GM12878 (cell line): ENCODE results near the gene SLC1A1. TPM values are rescaled to one million over a fixed set of nuclear protein-coding genes. Genes with fewer than 3 reads are reported as not detected.

Experiments used
- CUX1 ChIP-seq: IDR thresholded peaks from 2 replicates; pipeline ENCODE4 v1.6.1; 2012; ENCODE audit warnings: improper control_type of control experiment, low read depth, low read length; ENCODE audit not compliant: insufficient replicate concordance
- HDGF ChIP-seq: fragments of 450-650 bp; IDR thresholded peaks from 2 replicates; pipeline ENCODE4 v1.6.1; 2016; ENCODE audit warnings: antibody characterized with exemption
- MEF2A ChIP-seq: IDR thresholded peaks from 2 replicates; pipeline ENCODE4 v1.6.1; 2011; ENCODE audit warnings: low read depth, mild to moderate bottlenecking, low read length, moderate library complexity; ENCODE audit not compliant: insufficient read depth
- MXI1 ChIP-seq: fragments of 150-350 bp; IDR thresholded peaks from 2 replicates; pipeline ENCODE4 v1.6.1; 2011; ENCODE audit warnings: low read depth, mild to moderate bottlenecking, inconsistent platforms, low read length, improper control_type of control experiment
- NFIC ChIP-seq: IDR thresholded peaks from 2 replicates; pipeline ENCODE4 v1.6.1; 2012; ENCODE audit warnings: low read depth, mild to moderate bottlenecking, inconsistent platforms, low read length, moderate library complexity
- RB1 ChIP-seq: fragments of 450-650 bp; formaldehyde crosslinking; IDR thresholded peaks from 2 replicates; pipeline ENCODE4 v1.6.1; 2017; ENCODE audit warnings: mild to moderate bottlenecking, borderline replicate concordance
- SPI1 ChIP-seq: IDR thresholded peaks from 2 replicates; pipeline ENCODE4 v1.6.1; 2011; ENCODE audit warnings: low read depth, mild to moderate bottlenecking, low read length, moderate library complexity, borderline replicate concordance; ENCODE audit not compliant: insufficient read depth
- SREBF2 ChIP-seq: IDR thresholded peaks from 2 replicates; pipeline ENCODE4 v1.6.1; 2012; ENCODE audit warnings: mild to moderate bottlenecking, low read length
- TAF1 ChIP-seq: IDR thresholded peaks from 2 replicates; pipeline ENCODE4 v1.6.1; 2011; ENCODE audit warnings: mild to moderate bottlenecking, low read depth, low read length, borderline replicate concordance
- TCF12 ChIP-seq: IDR thresholded peaks from 2 replicates; pipeline ENCODE4 v1.6.1; 2011; ENCODE audit warnings: low read depth, mild to moderate bottlenecking, low read length
- TCF3 ChIP-seq: IDR thresholded peaks from 2 replicates; pipeline ENCODE4 v1.6.1; 2012; ENCODE audit warnings: low read depth, mild to moderate bottlenecking, low read length, borderline replicate concordance; ENCODE audit not compliant: insufficient read depth
- ZBTB11 ChIP-seq: fragments of 450-650 bp; formaldehyde crosslinking; IDR thresholded peaks from 2 replicates; pipeline ENCODE4 v1.5.0; 2022; ENCODE audit warnings: mild to moderate bottlenecking, missing genetic modification characterization
- ZBTB33 ChIP-seq: fragments of 450-650 bp; IDR thresholded peaks from 2 replicates; pipeline ENCODE4 v1.6.1; 2017; ENCODE audit warnings: mild to moderate bottlenecking
- polyA plus RNA-seq, 11 experiments: library from polyadenylated mRNA; depleted of rRNA in 4 of 11; unstranded in 6 of 11; stranded (reverse) in 5 of 11; fragments of >200 nt; fragmentation: Nextera tagmentation in 4 of 11; fragmentation: Illumina TruSeq in 1 of 11; extraction: Ambion mirVana in 4 of 11; extraction: Trizol in 1 of 11; gene quantifications; 1 replicate in 1 of 11; 2 replicates in 10 of 11; pipeline versions ENCODE4 v1.2.1 to v1.2.3, GENCODE V29; 2011 to 2016; ENCODE audit warnings: inconsistent platforms in 2 of 11, missing spikeins in 2 of 11, low read depth in 1 of 11
- total RNA-seq, 4 experiments: library from RNA; depleted of rRNA in 3 of 4; stranded (reverse); fragments of >200 nt in 3 of 4; fragmentation: Illumina TruSeq in 1 of 4; extraction: Trizol in 1 of 4; gene quantifications; 2 replicates each; pipeline versions ENCODE4 v1.2.1 to v1.2.3, GENCODE V29; 2013 to 2021
- TF ChIP-seq, protein P1 (sequence below), 3 experiments: IDR thresholded peaks in 2 of 3; conservative IDR thresholded peaks in 1 of 3; 2 replicates each; pipeline ENCODE4 v1.5.1; 2011; ENCODE audit warnings: low read depth in 3 of 3, low read length in 3 of 3, mild to moderate bottlenecking in 3 of 3, control low read depth in 2 of 3, moderate library complexity in 2 of 3, inconsistent platforms in 1 of 3, mixed read lengths in 1 of 3; ENCODE audit not compliant: control insufficient read depth in 2 of 3, insufficient read depth in 1 of 3; ENCODE audit errors: extremely low read depth in 1 of 3

SLC1A1 gene
- total and polyA plus RNA-seq, 10 of the 15 experiments (the other 5 are each of a cell fraction or from before 2014, with no cell fraction given) = 4.2 to 24.9 (median 18.3) TPM

DNA sequence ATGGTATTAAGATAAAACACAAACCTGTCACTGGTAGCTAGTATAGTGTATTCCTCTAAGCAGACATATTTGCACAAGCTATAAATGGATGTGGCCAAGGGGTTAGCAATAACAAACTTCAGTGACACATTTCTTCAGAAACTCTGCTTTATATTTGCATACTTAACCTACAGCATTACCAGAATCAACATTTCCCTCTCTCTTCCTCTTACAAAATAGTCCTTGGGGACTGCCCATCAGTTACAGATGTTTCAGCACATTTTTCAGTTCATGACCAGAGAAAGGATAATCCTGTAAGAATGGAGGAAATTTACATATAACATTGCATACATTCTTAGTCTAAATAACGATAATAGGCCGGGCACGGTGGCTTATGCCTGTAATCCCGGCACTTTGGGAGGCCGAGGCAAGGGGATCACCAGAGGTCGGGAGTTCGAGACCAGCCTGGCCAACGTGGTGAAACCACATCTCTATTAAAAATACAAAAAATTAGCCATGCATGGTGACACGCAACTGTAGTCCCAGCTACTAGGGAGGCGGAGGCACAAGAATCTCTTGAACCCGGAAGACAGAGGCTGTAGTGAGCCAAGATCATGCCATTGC is 25.3 kb upstream of the SLC1A1 start (continued):
- peak; percentile 74; the same call in 1 of the 2 replicates for TF ChIP-seq TCF3
- no peak for TF ChIP-seq CUX1
- TF ChIP-seq SREBF2 = no peak
- TF ChIP-seq MEF2A = peak; percentile 98
- no peak; the same call in 1 of the 2 replicates for TF ChIP-seq HDGF
- TF ChIP-seq TAF1 = peak; percentile 67; the same call in 1 of the 2 replicates
- TF ChIP-seq NFIC = peak; percentile 98
- TF ChIP-seq, protein P1, sequence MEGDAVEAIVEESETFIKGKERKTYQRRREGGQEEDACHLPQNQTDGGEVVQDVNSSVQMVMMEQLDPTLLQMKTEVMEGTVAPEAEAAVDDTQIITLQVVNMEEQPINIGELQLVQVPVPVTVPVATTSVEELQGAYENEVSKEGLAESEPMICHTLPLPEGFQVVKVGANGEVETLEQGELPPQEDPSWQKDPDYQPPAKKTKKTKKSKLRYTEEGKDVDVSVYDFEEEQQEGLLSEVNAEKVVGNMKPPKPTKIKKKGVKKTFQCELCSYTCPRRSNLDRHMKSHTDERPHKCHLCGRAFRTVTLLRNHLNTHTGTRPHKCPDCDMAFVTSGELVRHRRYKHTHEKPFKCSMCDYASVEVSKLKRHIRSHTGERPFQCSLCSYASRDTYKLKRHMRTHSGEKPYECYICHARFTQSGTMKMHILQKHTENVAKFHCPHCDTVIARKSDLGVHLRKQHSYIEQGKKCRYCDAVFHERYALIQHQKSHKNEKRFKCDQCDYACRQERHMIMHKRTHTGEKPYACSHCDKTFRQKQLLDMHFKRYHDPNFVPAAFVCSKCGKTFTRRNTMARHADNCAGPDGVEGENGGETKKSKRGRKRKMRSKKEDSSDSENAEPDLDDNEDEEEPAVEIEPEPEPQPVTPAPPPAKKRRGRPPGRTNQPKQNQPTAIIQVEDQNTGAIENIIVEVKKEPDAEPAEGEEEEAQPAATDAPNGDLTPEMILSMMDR (IDR thresholded peaks at IDR 0.05 in 2 of 3, conservative IDR thresholded peaks at IDR 0.05 in 1 of 3; ENCODE audit: control insufficient read depth in 2 of 3, extremely low read depth in 1 of 3, insufficient read depth in 1 of 3, low read depth in 3 of 3, low read length in 3 of 3) = no peak
- no peak for TF ChIP-seq ZBTB33
- TF ChIP-seq SPI1 = peak; percentile 79
- TF ChIP-seq ZBTB11 (CRISPR knock-in tag) = no peak
- no peak for TF ChIP-seq MXI1
- TF ChIP-seq RB1 = no peak
- TF ChIP-seq TCF12 = no peak
